Mesenchymal stem cell (in vitro differentiated cells and primary cell): ENCODE results near the gene NOB1.

Experiments used
- DNase-seq: peaks from one replicate; pipeline ENCODE4 v3.0.0-alpha.2; 2013
- H2AFZ ChIP-seq: one replicate; pipeline ENCODE4 v1.6.1; 2013; ENCODE audit warnings: low read depth, mild to moderate bottlenecking, control low read depth, inconsistent platforms, low read length, moderate library complexity
- H2AK5ac ChIP-seq: 2 replicates; pipeline ENCODE4 v1.6.1; 2013; ENCODE audit warnings: low read length, moderate library complexity, mild to moderate bottlenecking, inconsistent platforms; ENCODE audit not compliant: severe bottlenecking
- H2BK120ac ChIP-seq: one replicate; pipeline ENCODE4 v1.6.1; 2013; ENCODE audit warnings: low read depth, mild to moderate bottlenecking, inconsistent platforms, low read length, moderate library complexity
- H2BK12ac ChIP-seq, 2 experiments: one replicate each; pipeline ENCODE4 v1.6.1; 2013; ENCODE audit warnings: inconsistent platforms in 2 of 2, low read length in 2 of 2, mild to moderate bottlenecking in 2 of 2, moderate library complexity in 2 of 2, control low read depth in 1 of 2
- H2BK15ac ChIP-seq: one replicate; pipeline ENCODE4 v1.6.1; 2013; ENCODE audit warnings: mild to moderate bottlenecking, low read depth, inconsistent platforms; ENCODE audit not compliant: poor library complexity, severe bottlenecking
- H2BK5ac ChIP-seq: 2 replicates; pipeline ENCODE4 v1.6.1; 2013; ENCODE audit warnings: low read depth, mild to moderate bottlenecking, low read length, control low read depth, inconsistent platforms; ENCODE audit not compliant: poor library complexity, severe bottlenecking
- H3K14ac ChIP-seq, 2 experiments: one replicate each; pipeline ENCODE4 v1.6.1; 2013; ENCODE audit warnings: inconsistent platforms in 2 of 2, low read length in 2 of 2, control low read depth in 1 of 2, mild to moderate bottlenecking in 1 of 2, moderate library complexity in 1 of 2
- H3K18ac ChIP-seq, 2 experiments: one replicate each; pipeline ENCODE4 v1.6.1; 2013; ENCODE audit warnings: inconsistent platforms in 2 of 2, low read length in 2 of 2, control low read depth in 1 of 2, low read depth in 1 of 2, mild to moderate bottlenecking in 1 of 2
- H3K23ac ChIP-seq, 2 experiments: one replicate each; pipeline ENCODE4 v1.6.1; 2013; ENCODE audit warnings: inconsistent platforms in 2 of 2, low read length in 2 of 2, mild to moderate bottlenecking in 2 of 2, moderate library complexity in 2 of 2, control low read depth in 1 of 2
- H3K27ac ChIP-seq: 2 replicates; pipeline ENCODE4 v1.5.1; 2013; ENCODE audit warnings: mild to moderate bottlenecking, moderate library complexity, low read length, control low read depth, inconsistent platforms; ENCODE audit not compliant: poor library complexity, severe bottlenecking
- H3K27me3 ChIP-seq, 2 experiments: 2 replicates each; pipeline versions ENCODE4 v1.6.1 to v1.7.0; 2013; ENCODE audit warnings: low read length in 2 of 2, mild to moderate bottlenecking in 2 of 2, moderate library complexity in 2 of 2, control low read depth in 1 of 2, inconsistent platforms in 1 of 2; ENCODE audit not compliant: control insufficient read depth in 1 of 2, insufficient read depth in 1 of 2
- H3K36me3 ChIP-seq, 2 experiments: 2 replicates each; pipeline versions ENCODE4 v1.6.1 to v1.7.0; 2013; ENCODE audit warnings: low read length in 2 of 2, control low read depth in 1 of 2, inconsistent platforms in 1 of 2, low read depth in 1 of 2, mild to moderate bottlenecking in 1 of 2; ENCODE audit not compliant: insufficient read depth in 2 of 2, control insufficient read depth in 1 of 2
- H3K4ac ChIP-seq, 2 experiments: one replicate each; pipeline ENCODE4 v1.6.1; 2013; ENCODE audit warnings: inconsistent platforms in 2 of 2, low read length in 2 of 2, mild to moderate bottlenecking in 2 of 2, moderate library complexity in 2 of 2, control low read depth in 1 of 2, low read depth in 1 of 2
- H3K4me1 ChIP-seq: 2 replicates; pipeline ENCODE4 v1.6.1; 2013; ENCODE audit warnings: low read depth, low read length, control low read depth; ENCODE audit not compliant: control insufficient read depth, insufficient read depth
- H3K4me2 ChIP-seq: 2 replicates; pipeline ENCODE4 v1.6.1; 2013; ENCODE audit warnings: low read length, mild to moderate bottlenecking, inconsistent platforms; ENCODE audit not compliant: poor library complexity, severe bottlenecking
- H3K4me3 ChIP-seq, 2 experiments: 2 replicates each; pipeline versions ENCODE4 v1.5.1 to v1.7.0; 2013; ENCODE audit warnings: low read length in 2 of 2, mild to moderate bottlenecking in 2 of 2, control low read depth in 1 of 2, low read depth in 1 of 2; ENCODE audit not compliant: insufficient read depth in 1 of 2
- H3K79me1 ChIP-seq: replicated peaks from 2 replicates; pipeline ENCODE4 v1.6.1; 2013; ENCODE audit warnings: mild to moderate bottlenecking, control low read depth, low read length, inconsistent platforms; ENCODE audit not compliant: poor library complexity, severe bottlenecking
- H3K9ac ChIP-seq: 2 replicates; pipeline ENCODE4 v1.7.0; 2013; ENCODE audit warnings: mild to moderate bottlenecking, low read length, moderate library complexity
- H3K9me3 ChIP-seq: 2 replicates; pipeline ENCODE4 v1.7.0; 2013; ENCODE audit warnings: mild to moderate bottlenecking, low read length; ENCODE audit not compliant: control insufficient read depth
- H4K8ac ChIP-seq: one replicate; pipeline ENCODE4 v1.6.1; 2013; ENCODE audit warnings: inconsistent platforms, mild to moderate bottlenecking, low read length, moderate library complexity
- H4K91ac ChIP-seq: one replicate; pipeline ENCODE4 v1.6.1; 2013; ENCODE audit warnings: mild to moderate bottlenecking, low read length, inconsistent platforms
- WGBS: methylation state at CpG from one replicate; pipeline ENCODE4 v1.1.7; 2013; ENCODE audit warnings: mixed read lengths; 5-methylcytosine and 5-hydroxymethylcytosine counted together

The NOB1 gene

DNA sequence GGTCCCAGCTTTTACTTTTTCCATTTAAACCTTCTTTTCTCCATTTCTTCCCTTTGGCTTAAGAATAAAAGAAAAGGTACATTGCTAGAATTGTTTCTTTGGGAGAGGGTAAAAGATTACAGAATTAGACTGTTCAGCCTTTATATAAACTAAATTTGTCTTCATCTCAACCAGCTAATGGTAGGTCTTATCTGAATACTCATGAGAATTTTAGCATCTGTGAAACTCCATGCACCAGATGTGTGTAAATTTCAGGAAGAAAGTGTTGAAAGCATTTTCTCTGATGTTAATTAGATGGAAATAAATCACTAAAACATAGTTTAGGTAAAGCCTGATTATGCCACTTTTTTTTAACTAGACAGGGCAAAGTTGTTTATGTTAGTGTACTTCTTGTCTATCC is 53.3 kb downstream of the NOB1 start:
- Histone ChIP-seq H2AFZ (no peak overlapping the region), H2BK120ac (no peak overlapping the region), H3K4me1 (no peaks in the 10 kb centered on the region), H2BK12ac (no peak overlapping the region), H2AK5ac (no peak overlapping the region), H3K23ac (no peak overlapping the region), H3K14ac (no peak overlapping the region), H3K27me3 (no peaks in the 10 kb centered on the region), H3K18ac (no peak overlapping the region), H4K91ac (no peak overlapping the region), H3K4me2 (no peak overlapping the region), H3K4ac (no peak overlapping the region), H3K36me3 (peaks cover 6 to 82% of the 10 kb centered on the region in 2 experiments), H3K4me3 (no peak overlapping the region), H2BK15ac (no peak overlapping the region), H3K9ac (no peak overlapping the region), H4K8ac (no peak overlapping the region), H3K9me3 (no peaks in the 10 kb centered on the region), H2BK5ac (no peak overlapping the region), H3K27ac (no peak overlapping the region), H3K79me1 (peaks cover 6% of the 10 kb centered on the region)
- DNase-seq, result no peak

DNA sequence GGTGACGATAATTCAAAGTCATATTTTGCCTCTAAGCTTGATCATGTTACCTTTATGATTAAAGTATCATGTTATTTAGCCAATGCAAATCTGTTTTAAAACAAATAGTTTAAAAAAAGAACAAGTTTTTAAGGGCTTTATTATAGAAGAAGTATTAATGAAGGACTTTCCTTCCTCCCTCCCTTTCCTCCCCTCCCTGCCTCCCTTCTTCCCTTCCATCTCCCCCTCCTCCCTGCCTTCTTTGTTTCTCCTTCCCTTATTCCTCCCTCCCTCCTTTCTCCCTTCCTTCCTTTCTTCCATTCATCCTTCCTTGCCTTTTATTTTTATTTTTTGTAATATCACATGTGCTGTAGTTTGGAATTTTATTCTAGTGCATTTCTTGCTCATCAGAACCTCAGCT is 54.8 kb downstream of the NOB1 start:
- Histone ChIP-seq H3K79me1 (peaks cover 4% of the 10 kb centered on the region), H3K36me3 (peaks cover 5 to 94% of the 10 kb centered on the region in 2 experiments), H2BK15ac (no peak overlapping the region), H2AFZ (no peak overlapping the region), H2BK5ac (no peak overlapping the region), H2AK5ac (no peak overlapping the region), H3K27ac (no peak overlapping the region), H3K9me3 (no peaks in the 10 kb centered on the region), H2BK12ac (no peak overlapping the region), H3K14ac (no peak overlapping the region), H3K4me3 (no peak overlapping the region), H3K4ac (no peak overlapping the region), H4K8ac (no peak overlapping the region), H2BK120ac (no peak overlapping the region), H3K4me2 (no peak overlapping the region), H3K23ac (no peak overlapping the region), H3K4me1 (no peaks in the 10 kb centered on the region), H3K18ac (no peak overlapping the region), H3K9ac (no peak overlapping the region), H4K91ac (no peak overlapping the region), H3K27me3 (no peaks in the 10 kb centered on the region)
- WGBS, result no CpG with 5 or more reads among the region's 1 CpG
- DNase-seq, result no peak

DNA sequence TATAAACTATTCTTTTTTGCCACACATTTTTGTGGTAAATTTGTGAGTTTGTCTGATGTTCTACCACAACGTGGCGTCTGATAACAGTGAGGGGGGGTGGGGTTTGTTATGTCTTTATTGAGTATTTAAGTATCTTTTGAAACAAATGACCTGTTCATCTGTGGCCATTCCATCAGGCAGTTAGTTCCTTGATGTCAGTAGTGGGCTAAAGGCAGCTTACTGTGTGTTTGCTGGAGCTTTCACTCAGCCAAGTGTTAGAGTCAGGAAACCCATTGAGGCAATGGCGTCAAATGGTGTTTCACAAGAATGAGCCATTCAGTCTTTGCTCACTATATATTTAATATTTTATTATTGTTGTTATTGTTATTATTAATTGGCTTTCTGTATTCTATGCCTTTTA is 56.3 kb downstream of the NOB1 start:
- H2AFZ ChIP-seq, result no peak overlapping the region
- 93% methylated on average over 2 of the region's 3 CpGs for WGBS
- H2BK120ac ChIP-seq, result no peak overlapping the region

DNA sequence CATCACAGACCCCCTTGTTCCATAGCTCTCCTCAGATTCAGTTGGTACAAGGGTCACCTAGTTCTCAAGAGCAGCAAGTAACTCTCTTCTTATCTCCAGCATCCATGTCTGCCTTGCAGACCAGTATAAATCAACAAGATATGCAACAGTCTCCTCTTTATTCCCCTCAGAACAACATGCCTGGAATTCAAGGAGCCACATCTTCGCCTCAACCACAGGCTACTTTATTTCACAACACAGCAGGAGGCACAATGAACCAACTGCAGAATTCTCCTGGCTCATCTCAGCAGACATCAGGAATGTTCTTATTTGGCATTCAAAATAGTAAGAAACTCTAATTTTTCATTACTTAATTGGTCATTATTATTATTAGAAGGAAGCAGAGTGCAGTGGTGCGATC is 60.8 kb downstream of the NOB1 start:
- no peak for DNase-seq
- WGBS, result 100% methylated on average over 1 of the region's 2 CpGs

More for the DNA sequence above, 56.3 kb downstream of the NOB1 start:
- Histone ChIP-seq H4K8ac (no peak overlapping the region), H3K9ac (no peak overlapping the region), H3K79me1 (peaks cover 6% of the 10 kb centered on the region), H3K4me1 (peaks cover 4% of the 10 kb centered on the region), H2BK5ac (no peak overlapping the region), H2AK5ac (no peak overlapping the region), H3K4me2 (no peak overlapping the region), H3K9me3 (no peaks in the 10 kb centered on the region), H2BK12ac (no peak overlapping the region), H3K23ac (no peak overlapping the region), H3K36me3 (peaks cover 14 to 94% of the 10 kb centered on the region in 2 experiments), H3K4me3 (no peak overlapping the region), H3K27me3 (no peaks in the 10 kb centered on the region), H3K14ac (no peak overlapping the region), H4K91ac (no peak overlapping the region), H3K18ac (no peak overlapping the region), H3K27ac (no peak overlapping the region), H3K4ac (no peak overlapping the region), H2BK15ac (no peak overlapping the region)
- no peak for DNase-seq

More for the DNA sequence above, 60.8 kb downstream of the NOB1 start:
- no peak overlapping the region for H3K4me3 ChIP-seq
- no peak overlapping the region for H3K4me2 ChIP-seq
- peaks cover 10% of the 10 kb centered on the region for H3K79me1 ChIP-seq
- H3K36me3 ChIP-seq, result peaks cover 28 to 97% of the 10 kb centered on the region in 2 experiments
- H3K4ac ChIP-seq, result no peak overlapping the region
- no peak overlapping the region for H3K9ac ChIP-seq
- no peak overlapping the region for H3K23ac ChIP-seq
- H4K91ac ChIP-seq, result no peak overlapping the region
- no peak overlapping the region for H3K18ac ChIP-seq
- no peak overlapping the region for H2BK5ac ChIP-seq
- no peaks in the 10 kb centered on the region for H3K27me3 ChIP-seq
- H3K27ac ChIP-seq, result peak overlapping the region; percentile 41
- H2AK5ac ChIP-seq, result no peak overlapping the region
- H2AFZ ChIP-seq, result no peak overlapping the region
- no peak overlapping the region for H4K8ac ChIP-seq
- H3K14ac ChIP-seq, result no peak overlapping the region
- no peak overlapping the region for H2BK120ac ChIP-seq
- H3K4me1 ChIP-seq, result peaks cover 5% of the 10 kb centered on the region
- H3K9me3 ChIP-seq, result no peaks in the 10 kb centered on the region
- no peak overlapping the region for H2BK12ac ChIP-seq
- no peak overlapping the region for H2BK15ac ChIP-seq
